GM12801 (cell line): Measurements from ENCODE around the gene HEXD.

ENCODE experiments used
- TF ChIP-seq, protein P1 (sequence below): IDR thresholded peaks from one replicate; pipeline ENCODE4 v1.5.1; 2011; ENCODE audit warnings: control low read depth; ENCODE audit not compliant: insufficient read length; ENCODE audit errors: extremely low read depth

HEXD gene

DNA sequence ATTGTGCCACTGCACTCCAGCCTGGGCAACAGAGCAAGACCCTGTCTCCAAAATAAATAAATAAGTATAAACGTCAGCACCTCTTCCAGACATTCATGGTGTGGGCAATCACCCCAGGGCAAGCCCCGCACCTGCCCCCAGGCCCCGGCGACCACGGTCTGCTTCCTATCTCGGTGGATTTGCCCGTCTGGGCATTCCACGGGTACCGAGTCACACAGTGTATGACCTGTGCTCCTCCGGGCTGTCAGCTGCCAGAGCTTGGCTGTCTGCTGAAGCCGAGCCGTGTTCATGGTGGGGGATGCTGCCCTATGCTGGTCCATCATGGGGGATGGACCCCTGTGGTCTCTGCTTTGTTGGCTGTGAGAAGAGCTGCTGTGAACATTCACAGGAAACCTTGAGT is 17.0 kb downstream of the HEXD start:
- TF ChIP-seq, protein P1, sequence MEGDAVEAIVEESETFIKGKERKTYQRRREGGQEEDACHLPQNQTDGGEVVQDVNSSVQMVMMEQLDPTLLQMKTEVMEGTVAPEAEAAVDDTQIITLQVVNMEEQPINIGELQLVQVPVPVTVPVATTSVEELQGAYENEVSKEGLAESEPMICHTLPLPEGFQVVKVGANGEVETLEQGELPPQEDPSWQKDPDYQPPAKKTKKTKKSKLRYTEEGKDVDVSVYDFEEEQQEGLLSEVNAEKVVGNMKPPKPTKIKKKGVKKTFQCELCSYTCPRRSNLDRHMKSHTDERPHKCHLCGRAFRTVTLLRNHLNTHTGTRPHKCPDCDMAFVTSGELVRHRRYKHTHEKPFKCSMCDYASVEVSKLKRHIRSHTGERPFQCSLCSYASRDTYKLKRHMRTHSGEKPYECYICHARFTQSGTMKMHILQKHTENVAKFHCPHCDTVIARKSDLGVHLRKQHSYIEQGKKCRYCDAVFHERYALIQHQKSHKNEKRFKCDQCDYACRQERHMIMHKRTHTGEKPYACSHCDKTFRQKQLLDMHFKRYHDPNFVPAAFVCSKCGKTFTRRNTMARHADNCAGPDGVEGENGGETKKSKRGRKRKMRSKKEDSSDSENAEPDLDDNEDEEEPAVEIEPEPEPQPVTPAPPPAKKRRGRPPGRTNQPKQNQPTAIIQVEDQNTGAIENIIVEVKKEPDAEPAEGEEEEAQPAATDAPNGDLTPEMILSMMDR: no peak

DNA sequence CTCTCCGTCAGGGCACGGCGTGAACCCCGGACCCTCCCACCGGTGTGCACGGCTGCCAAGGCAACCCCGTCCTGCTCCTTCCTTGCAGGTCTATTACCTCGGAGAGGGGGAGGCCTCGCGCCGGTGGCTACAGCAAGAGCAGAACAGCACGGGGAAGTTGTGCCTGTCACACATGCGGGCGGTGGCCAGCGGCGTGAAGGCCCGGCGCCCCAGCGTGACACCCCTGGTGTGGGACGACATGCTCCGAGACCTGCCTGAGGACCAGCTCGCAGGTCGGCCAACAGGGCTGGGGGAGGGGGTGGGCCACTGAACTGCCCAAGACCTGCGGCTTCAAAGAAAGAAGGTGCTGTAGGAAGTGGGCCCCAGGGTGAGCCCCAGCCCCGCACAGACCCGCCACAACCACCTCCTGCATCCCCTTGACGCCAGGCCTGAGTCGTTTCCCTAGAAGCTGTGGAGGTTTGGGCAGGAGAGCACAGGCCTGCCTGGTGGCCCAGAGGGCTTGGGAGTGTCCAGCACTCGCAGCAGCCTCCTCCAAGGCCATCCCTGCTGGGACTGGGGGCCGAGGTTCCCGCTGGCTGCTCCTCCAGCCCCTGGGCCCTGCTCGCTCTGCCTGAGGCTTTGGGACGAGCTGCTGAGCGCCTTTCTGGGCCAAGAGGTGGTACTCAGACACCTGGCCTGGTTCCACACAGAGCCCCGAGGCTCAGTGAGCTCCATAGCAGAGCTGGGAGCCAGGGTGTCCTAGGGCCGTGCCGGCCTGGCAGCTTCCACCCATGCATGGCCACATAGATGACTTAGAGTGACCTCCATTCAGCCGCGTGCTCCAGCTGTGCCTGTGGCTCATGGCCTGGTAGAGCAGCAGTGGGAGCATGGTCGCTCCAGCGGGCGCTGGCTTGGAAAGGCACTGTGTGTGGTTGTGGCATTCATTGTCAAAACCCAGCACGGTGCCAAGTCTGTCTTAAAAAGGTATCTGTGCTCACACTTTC is 17.7 kb downstream of the HEXD start:
- TF ChIP-seq, protein P1: no peak

DNA sequence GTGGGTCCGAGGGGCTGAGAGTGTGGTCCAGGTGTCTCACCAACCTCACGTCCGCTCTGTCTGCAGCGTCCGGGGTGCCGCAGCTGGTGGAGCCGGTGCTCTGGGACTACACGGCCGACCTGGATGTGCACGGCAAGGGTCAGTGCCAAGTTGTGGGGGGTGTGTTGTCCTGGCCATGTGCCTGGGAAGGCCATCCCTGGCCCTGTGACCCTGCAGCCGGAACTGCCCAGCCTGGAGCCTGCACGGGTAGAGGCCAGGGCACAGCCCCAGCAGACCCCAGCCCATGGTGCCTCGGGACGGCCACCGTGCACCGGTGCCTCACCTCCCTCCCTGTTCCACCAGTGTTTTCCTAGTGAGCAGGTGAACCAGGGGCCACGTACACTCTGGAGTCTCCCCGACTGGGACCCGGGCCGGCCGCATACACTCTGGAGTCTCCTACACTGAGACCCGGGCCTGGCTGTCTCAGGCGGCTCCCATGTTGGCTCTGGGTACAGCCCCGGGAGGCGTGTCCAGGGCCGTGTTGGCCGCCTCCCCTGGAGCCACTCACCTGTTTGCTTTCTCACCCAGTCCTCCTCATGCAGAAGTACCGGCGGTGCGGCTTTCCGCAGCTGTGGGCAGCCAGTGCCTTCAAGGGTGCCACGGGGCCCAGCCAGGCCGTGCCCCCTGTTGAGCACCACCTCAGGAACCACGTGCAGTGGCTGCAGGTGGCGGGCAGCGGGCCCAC is 18.6 kb downstream of the HEXD start:
- TF ChIP-seq, protein P1: no peak

DNA sequence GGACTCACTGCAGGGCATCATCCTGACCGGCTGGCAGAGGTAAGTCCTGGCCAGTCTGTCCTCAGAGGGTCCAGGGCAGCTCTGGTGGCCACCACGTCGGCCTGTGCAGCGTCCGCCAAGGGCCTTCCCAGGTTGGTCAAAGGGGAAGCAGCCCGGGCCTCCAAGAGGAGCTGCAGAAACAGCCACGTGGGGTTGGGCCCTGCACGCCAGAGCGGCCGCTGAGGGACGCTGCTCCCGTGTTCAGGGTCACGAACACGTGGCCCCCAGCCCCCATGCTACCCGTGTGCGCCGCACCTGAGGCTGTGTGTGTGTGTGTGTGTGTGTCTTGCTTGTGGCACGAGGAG is 19.1 kb downstream of the HEXD start:
- TF ChIP-seq, protein P1: no peak

DNA sequence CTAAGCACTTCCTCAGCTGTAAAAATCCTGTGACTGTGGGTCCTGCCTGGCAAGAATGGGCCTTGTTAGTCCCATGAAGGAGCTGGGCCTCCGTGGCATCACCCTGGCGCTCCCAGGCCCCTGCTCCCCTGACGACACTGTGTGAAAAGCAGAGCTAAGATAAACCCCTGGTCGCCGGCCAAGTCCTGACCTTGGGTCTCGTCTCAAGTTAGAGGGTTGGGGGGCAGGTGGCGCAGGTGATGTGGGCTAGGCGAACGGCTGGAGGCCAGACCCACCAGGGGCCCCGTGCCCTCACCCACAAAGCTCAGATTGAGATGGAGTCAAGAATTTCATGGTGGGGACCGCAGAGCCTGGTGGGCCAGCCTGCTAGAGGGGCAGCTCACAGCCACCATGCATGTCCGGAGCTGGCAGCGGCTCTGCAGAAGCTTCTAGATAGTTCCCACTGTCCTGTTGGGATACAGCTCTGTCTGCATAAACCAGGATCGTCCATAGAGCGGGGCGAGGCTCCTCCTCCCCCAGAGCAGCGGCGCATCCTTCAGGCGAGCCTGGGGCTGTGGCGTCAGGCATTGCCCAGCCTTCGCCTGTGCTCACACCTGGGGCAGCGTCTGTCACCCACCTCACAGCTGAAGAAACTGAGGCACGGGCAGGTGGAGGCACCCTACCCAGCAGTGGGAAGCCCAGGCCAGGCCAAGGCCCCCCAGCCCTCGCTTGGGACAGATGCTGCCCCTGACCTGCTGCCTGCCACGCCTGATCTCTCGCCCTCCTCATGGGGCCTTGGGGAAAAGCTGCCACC is 20.4 kb downstream of the HEXD start:
- TF ChIP-seq, protein P1: no peak

DNA sequence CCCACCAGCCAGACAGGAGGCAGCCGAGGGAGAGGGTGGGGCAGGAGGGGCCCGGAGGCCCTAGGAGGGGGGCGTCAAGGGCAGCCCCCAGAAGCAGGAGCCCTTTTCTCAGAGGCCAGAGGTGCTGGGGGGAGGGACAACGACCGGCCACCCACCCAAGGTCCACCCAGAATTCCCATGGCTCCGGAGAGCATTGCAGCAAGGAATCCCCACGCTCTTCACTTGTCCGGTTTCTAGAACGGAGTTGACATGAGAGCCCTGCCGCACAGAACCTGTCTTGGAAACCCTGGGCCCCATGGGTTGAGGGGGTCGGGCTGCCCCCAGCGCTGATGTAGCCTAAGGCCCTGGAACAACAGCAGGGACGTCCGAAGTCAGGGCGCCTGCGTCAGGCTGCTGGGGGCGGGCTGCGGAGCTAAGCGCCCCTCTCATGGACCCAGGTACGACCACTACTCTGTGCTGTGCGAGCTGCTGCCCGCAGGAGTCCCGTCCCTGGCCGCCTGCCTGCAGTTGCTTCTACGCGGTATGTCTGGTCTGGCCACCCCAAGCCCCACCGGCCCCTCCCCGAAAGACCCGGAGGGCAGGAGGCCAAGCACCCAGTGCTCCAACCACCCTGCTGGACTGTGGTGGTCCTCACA is 21.2 kb downstream of the HEXD start:
- TF ChIP-seq, protein P1: no peak

DNA sequence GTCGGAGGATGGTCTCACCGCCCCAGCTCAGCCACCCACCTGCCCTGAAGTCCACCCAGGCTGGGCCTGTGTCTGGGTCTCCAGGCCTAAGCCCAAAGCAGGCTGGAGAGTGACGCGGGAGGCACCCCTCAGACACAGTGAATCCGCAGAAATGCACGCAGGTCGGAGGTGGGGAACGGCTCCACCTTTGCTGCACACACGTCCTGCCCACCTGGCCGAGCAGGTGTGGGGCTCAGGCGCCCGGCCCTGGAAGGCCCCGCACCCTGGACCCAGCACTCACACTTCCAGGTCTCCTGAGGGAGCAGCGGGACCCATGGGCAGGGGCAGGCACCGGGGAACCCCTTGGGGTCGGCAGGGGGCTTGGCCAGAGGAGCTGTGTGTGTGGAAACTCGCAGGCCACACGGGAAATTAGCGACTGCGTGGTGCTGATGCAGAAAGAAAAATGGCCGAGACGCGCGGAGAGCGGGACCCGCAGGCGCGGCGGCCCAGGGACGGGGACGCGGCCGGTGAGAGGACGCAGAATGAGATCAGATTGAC is 21.8 kb downstream of the HEXD start:
- TF ChIP-seq, protein P1: no peak
